H54 (cell line): ENCODE measurements around the gene LDB3.
A peak's percentile ranks its signal among the peaks of the same experiment; 100 is the strongest.

Experiments
- DNase-seq: peaks from one replicate; pipeline ENCODE4 v3.0.0; 2011; ENCODE audit warnings: low spot score, mixed read lengths; ENCODE audit not compliant: insufficient read length
- FAIRE-seq: peaks from 3 replicates; lab custom pipeline; 2011; peaks lifted over from hg19 to GRCh38; lab: Jason Lieb, UNC
- POLR2A ChIP-seq: IDR thresholded peaks from 2 replicates; pipeline ENCODE4 v1.6.1; 2011; ENCODE audit warnings: low read depth, mild to moderate bottlenecking, low read length

LDB3 gene

GRCh38 chr10:86759073-86759672 lies 90.9 kb downstream of the LDB3 start:
- no peak for DNase-seq
- no peak for TF ChIP-seq POLR2A
- FAIRE-seq = peak; percentile 88

GRCh38 chr10:86763404-86763803 lies 95.1 kb downstream of the LDB3 start:
- TF ChIP-seq POLR2A = no peak
- FAIRE-seq = no peak
- no peak for DNase-seq

GRCh38 chr10:86765548-86765947 lies 97.2 kb downstream of the LDB3 start:
- no peak for FAIRE-seq
- no peak for DNase-seq
- TF ChIP-seq POLR2A = no peak

GRCh38 chr10:86768412-86769062 lies 100.2 kb downstream of the LDB3 start:
- FAIRE-seq (no peak), DNase-seq (no peak)
- TF ChIP-seq POLR2A = no peak

- no peak for TF ChIP-seq POLR2A
- FAIRE-seq (no peak), DNase-seq (no peak)
Measured at GRCh38 chr10:86769991-86770390, 101.7 kb downstream of the LDB3 start.

- FAIRE-seq (peak; percentile 93), DNase-seq (no peak)
- TF ChIP-seq POLR2A = no peak
Measured at GRCh38 chr10:86770412-86770960, 102.2 kb downstream of the LDB3 start.

- no peak for FAIRE-seq
- no peak for TF ChIP-seq POLR2A
Measured at GRCh38 chr10:86773498-86773897, 105.2 kb downstream of the LDB3 start.

GRCh38 chr10:86775056-86775869 lies 107.0 kb downstream of the LDB3 start:
- TF ChIP-seq POLR2A = no peak
- FAIRE-seq (peak; percentile 97), DNase-seq (no peak)

More at GRCh38 chr10:86773498-86773897, 105.2 kb downstream of the LDB3 start:
- no peak for DNase-seq

- FAIRE-seq (peak; percentile 62), DNase-seq (no peak)
- no peak for TF ChIP-seq POLR2A
Measured at GRCh38 chr10:86775870-86776180, 107.5 kb downstream of the LDB3 start.

GRCh38 chr10:86779220-86780017 lies 111.1 kb downstream of the LDB3 start:
- TF ChIP-seq POLR2A = no peak
- DNase-seq = no peak
- no peak for FAIRE-seq

- no peak for DNase-seq
- no peak for FAIRE-seq
Measured at GRCh38 chr10:86782701-86783418, 114.5 kb downstream of the LDB3 start.

GRCh38 chr10:86785037-86785436 lies 116.7 kb downstream of the LDB3 start:
- FAIRE-seq (peak; percentile 66), DNase-seq (no peak)
- TF ChIP-seq POLR2A = no peak

More at GRCh38 chr10:86782701-86783418, 114.5 kb downstream of the LDB3 start:
- no peak for TF ChIP-seq POLR2A
